GDM1 (cell line): ENCODE data around the gene CD300LB.

Experiments used
- DNase-seq: peaks from one replicate; lab custom pipeline; 2025; lab: John Stamatoyannopoulos, UW

CD300LB gene

DNA sequence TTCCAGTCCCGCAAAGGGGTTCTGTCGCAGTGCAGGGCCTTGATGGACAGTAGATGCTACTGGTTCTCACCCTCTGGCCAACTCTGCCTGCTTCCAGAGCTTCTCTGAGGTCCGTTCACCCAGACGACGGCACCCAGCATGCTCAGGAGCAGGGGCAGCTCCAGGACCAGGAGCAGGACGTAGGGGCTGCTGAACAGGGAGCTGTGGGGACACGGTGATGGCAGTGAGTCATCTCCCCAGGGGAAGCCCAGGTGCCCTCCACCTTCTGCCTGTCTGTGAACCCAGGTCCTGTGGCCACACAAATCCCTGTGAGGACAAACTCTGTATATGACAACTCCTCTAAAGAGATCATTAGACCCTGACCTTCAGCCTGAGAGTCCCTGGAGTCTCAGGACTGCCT, 18.1 kb upstream of the CD300LB start:
- no peak for DNase-seq

- peak; percentile 16 for DNase-seq
Observed at GRCh38 chr17:74547736-74548135, 16.5 kb upstream of the CD300LB start.

DNA sequence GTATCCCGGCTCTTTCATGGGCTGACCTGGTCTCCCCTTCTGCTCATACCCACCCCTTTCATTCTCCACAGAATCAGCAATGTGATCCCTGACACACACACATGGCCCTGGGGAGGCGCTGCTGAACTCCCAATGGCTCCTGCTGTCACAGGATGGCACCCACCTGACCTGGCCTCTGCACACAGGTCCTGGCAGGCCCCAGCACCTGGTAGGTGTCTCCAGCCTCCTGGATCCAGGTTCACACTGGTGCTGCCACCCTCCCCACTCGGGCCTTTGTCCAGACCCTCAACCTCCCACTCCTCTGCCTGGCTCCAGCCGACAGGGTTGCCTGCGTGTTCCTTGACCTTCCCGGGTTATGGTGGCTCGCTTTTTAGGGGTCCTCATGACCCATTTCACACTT, 16.0 kb upstream of the CD300LB start:
- DNase-seq = no peak

GRCh38 chr17:74546586-74546985, 15.3 kb upstream of the CD300LB start:
- no peak for DNase-seq

DNA sequence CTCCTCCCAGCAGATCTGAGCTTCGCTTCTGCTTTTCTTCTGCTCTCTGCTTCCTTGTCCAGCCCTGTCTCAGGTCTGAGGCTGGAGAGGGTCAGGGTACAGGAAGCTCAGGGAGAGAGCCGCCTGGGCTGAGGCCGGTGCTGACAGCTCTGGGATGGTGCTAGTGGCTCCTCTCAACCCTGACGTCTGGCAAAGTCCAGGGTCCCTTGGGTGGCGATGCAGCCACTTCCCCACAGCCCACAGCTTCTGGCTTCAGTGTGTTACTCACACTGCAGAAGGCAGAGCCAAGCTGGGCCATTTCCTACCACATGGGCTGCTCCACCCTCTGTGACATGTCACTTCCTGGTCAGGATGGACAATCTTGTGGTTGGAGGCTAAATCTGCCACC, 14.6 kb upstream of the CD300LB start, which contains the start of gene CD300C:
Gene CD300C (minus strand): TSS at position 273 of the 388 bp plus-strand sequence. CDS start 333 bp downstream, outside the sequence.
- peak; percentile 35 for DNase-seq

DNA sequence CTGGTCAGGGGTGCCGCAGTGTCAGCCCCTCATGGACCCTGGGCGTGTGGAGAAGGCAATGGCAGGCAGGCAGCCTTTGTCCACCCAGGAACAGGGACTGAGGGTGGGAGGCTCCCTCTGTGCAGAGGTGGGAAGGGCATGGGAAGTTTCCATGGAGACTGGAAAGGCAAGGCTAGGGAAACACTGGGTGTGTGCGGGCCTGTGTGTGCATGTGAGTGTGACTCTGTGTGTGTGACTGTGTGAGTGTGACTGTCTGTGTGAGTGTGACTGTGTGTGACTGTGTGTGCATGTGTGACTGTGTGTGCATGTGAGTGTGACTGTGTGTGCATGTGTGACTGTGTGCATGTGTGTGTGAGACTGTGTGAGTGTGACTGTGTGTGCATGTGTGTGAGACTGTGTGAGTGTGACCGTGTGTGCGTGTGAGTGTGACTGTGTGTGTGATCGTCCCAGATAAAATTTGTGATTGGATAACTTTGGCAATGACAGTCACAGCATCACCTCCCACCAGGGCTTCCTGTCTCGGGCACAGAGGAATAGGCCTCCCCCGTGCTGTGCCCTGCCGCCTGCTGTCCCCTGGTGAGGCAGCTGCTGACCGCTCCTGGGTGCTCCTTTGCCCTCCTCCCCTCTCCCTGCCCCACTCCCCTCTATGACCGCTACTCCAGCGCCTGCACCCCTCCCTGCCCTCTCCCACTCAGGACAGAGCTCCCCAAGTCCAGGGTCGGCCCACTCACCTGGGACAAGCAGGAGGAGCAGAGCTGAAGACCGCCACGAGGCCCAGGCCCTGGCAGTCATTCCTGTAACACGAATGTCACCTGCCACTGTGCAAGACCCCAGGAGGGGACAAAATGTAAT, 13.9 kb upstream of the CD300LB start:
- no peak for DNase-seq

- DNase-seq = no peak
Observed at GRCh38 chr17:74543891-74544760, 12.9 kb upstream of the CD300LB start.

DNA sequence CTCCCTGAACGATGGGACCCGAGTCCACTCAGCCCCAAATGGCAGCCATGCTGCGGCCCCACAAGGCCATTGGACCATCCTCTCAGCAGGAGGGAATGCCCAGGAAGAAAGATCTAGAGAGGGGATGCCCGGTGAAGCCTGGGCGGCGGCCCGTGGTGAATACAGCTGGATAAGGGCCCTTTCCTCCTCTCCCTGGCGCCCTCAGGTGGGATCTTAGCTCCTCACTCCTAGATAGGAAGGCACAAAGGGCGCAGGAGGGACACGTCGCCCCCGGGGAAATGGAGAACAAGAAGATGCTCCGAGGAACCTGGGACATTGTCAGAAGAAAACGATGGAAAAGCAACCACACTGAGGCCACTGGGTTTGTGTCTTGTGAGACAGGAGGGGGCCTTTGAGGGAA, 12.1 kb upstream of the CD300LB start:
- no peak for DNase-seq

DNA sequence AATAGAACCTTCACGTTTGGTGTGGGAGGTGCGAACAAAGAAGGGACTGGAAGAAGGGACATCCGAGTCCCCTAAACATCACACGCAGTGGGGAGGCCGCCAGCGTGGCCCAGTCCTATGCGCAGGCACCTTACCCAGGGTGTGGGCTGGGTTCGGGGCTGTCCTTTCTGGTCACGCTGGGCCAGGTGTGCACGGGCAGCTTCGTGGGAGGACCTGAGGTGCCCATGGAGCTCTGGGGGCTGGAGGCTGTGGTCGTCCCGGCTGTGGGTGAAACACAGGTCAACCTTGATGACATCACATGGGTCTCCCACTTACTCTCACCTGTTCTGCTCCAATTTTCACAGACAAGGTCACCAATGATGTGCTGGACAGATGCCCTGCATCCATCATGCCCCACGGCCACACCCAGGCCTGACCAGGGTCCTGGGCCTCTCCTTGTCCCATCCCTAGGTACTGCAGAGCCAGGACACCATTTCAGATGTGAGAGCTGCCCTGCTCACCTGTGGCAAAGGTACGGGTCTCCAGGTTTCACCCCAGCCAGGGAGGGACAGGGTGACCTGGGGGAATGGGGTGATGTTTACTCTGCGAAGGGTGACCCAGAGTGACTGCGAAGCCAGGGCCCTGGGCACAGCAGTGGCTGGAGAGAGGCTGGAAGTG, 11.6 kb upstream of the CD300LB start:
- no peak for DNase-seq

- DNase-seq = no peak
Observed at GRCh38 chr17:74542166-74542565, 10.9 kb upstream of the CD300LB start.

GRCh38 chr17:74541176-74542111, 10.2 kb upstream of the CD300LB start:
- DNase-seq = no peak

- DNase-seq = no peak
Observed at GRCh38 chr17:74539281-74539820, 8.1 kb upstream of the CD300LB start.

DNA sequence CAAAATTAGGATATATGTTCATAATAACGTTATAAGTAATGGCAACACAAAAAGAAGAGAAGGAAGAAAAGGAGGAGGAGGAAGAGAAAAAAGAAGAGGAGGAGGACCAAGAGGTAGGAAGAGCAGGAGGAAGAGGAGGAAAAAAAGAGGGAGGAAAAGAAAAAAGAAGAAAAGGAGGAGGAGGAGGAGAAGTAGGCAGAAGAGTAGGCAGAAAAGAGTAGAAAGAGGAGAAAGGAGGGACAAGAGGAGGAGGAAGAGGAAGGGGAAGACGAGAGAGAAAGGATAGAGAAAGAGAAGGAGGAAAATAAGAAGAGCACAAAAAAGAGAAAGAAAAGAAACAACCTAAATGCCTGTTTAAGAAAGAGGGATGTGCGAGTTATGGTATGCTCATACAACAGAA, 5.6 kb upstream of the CD300LB start:
- no peak for DNase-seq

GRCh38 chr17:74532115-74532514, 840 bp upstream of the CD300LB start:
- DNase-seq = peak; percentile 95

DNA sequence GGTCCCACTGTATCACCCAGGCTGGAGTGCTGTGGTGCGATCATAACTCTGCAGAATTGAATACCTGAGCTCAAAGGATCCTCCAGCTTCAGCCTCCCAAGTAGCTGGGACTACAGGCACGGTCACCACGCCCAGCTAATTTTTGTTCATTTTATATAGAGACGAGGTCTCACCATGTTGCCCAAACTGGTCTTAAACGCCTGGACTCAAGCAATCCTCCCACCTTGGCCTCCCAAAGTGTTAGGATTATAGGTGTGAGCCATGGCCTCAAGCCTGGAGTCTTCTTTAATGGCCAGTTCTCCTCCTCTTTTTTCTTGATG, 484 bp downstream of the CD300LB start:
- DNase-seq = no peak

DNA sequence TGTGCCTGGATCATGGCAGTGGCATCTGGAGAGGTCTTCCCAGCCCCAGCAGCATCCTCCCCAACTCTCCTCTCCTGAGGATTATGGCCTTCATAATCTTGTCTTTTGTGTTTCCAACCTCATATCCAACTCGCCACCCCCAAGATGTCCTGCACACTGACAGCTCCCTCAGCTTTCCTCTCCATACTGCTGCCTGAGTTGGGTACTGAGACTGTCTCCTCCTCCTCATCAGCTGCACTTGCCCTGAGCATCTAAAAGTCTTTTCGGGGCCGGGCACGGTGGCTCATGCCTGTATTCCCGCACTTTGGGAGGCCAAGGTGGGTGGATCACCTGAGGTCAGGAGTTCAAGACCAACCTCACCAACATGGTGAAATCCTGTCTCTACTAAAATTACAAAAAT, 2.0 kb downstream of the CD300LB start:
- no peak for DNase-seq

GRCh38 chr17:74528491-74529199, 2.6 kb downstream of the CD300LB start:
- no peak for DNase-seq

GRCh38 chr17:74527756-74528155, 3.5 kb downstream of the CD300LB start:
- no peak for DNase-seq

DNA sequence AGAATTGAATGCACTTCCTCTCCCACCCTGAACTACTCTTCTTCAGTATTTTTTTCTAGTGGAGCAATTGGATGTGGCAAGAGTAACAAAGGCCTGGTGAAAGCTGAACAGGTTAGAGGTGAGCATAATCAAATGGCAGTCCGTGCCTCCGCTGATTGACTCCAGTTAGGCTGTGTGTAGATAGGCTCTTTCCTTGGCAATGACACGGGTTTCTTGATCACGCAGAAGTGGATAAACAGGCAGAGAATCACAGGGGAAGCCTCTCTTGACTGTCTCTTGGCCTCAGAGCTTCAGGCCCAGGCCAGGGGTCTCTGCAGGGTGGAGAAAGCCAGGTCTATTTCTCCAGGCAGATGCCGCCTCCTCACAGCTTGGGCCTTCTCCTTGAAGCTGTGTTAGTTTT, 4.2 kb downstream of the CD300LB start:
- no peak for DNase-seq

- DNase-seq = no peak
Observed at GRCh38 chr17:74526681-74527080, 4.6 kb downstream of the CD300LB start.
